T47D (cell line): ENCODE measurements around the gene GNG11.

ENCODE experiments used
- DNase-seq, 2 experiments: peaks; one replicate each; pipeline versions ENCODE4 v3.0.0 to v3.0.0-alpha.2; 2011 to 2012; ENCODE audit warnings: low read depth in 1 of 2, low spot score in 1 of 2
- JUND ChIP-seq: IDR thresholded peaks from 2 replicates; pipeline ENCODE4 v1.6.1; 2012; ENCODE audit warnings: low read depth
- in situ Hi-C: cut with HindIII; loops from 2 replicates; pipeline ENCODE4 v1.10.0; 2016; ENCODE audit warnings: low sequenced_read_pairs, low pct_unique_long_range_greater_than_20kb

The GNG11 gene

GRCh38 chr7:93944673-93945072, 23.1 kb downstream of the GNG11 start:
- in situ Hi-C loops, result no loop called here
- no peak for DNase-seq
- no peak for TF ChIP-seq JUND

- in situ Hi-C loops, result no loop called here
- no peak for DNase-seq
- no peak for TF ChIP-seq JUND
These were observed 23.5 kb downstream of the GNG11 start for GRCh38 chr7:93945083-93945482.

DNA sequence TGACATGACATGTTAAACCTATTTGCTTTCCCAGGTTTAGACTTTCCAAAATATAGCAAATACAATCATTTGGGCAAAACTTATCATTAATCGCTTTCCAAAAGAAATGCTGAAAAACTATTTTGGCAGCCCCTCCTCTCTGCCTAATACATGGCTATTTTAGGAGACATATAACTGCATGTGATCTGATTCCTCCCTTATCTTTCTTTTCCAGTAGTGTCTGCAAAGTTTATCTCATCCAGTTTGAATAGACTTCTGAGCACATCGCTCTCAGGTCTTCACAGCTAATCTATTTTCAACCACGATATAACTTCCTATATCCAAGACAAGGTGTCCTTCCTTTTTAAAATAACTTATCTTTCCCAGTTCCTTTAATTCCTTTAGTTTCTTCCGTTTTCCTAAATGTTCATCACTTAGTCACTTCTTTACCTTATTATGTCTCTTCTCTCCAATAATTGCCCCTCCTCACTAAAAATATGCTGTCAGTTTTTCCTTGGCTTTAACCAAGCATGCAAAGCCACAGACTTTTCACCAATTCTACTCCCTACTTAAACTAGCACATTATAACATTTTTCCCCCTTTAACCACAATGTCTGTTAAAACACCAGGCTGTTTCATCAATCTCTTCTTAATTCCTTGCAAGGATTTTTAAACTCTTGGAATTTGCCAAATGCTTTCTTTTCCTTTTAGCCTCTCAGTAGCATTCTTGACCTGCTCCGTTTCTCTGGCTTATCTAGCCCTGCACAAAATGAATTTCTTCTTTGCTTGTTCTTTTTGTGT, 24.4 kb downstream of the GNG11 start:
- no peak for TF ChIP-seq JUND
- DNase-seq, result no peak
- in situ Hi-C loops, result no loop called here

DNA sequence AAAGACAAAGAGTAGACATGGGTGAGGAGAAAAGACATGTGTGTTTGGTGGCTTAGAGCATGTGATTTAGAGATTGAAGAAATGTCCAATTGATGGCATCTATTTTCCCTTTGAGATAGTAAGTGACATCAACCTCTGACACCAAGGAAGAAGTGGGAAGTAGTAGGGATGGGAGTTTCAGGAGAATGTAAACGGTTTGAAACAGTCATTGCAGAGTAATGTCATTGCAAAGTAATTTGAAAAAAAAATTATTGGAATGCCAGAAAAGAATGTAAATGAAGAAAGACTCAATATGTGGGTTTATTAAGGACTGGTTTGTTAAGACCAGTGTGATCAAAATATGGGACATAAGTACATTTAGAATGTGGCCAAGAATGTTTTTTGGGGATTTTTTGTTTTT, 26.6 kb downstream of the GNG11 start:
- DNase-seq, result no peak
- in situ Hi-C loops, result no loop called here

DNA sequence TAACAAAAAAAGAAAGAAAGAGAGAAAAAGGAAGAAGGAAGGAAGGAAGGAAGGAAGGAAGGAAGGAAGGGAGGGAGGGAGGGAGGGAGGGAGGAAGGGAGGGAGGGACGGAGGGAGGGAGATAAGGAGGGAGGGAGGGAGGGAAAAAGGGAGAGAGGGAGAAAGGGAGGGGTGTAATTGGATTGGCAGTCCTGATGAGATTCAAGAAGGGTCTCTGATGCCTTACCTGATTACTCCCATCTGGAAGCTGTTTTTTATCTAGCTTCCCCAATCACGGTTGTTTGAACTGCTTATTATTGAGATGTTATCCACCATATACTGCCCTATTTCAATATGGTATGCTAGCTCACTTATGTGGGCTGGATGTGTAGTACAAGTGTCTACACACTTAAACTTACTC, 27.3 kb downstream of the GNG11 start:
- in situ Hi-C loops, result no loop called here
- no peak for DNase-seq
- TF ChIP-seq JUND, result no peak

More for the DNA sequence above, 26.6 kb downstream of the GNG11 start:
- TF ChIP-seq JUND, result no peak

DNA sequence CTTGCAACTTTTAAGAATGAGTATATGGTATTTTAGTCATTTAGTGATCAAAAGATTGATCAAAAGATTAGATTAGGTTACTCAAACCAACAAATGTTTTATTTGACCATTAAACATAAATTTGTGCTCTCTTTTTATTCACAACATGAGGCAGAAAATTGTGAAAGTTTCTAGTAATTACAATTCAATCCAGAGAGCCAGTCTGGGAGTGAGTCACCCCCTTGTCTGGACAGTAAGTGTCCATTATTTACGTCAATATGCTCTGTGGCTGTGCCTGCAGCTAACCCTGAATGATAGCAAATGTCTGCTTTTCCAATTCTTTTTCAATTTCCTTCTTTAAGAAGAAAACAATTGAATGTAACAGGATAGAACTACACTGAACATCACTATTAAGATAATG, 27.9 kb downstream of the GNG11 start:
- no peak for TF ChIP-seq JUND
- no peak for DNase-seq
- in situ Hi-C loops, result no loop called here

GRCh38 chr7:93955304-93955703, 33.8 kb downstream of the GNG11 start:
- no peak for TF ChIP-seq JUND
- no peak for DNase-seq
- in situ Hi-C loops, result no loop called here

DNA sequence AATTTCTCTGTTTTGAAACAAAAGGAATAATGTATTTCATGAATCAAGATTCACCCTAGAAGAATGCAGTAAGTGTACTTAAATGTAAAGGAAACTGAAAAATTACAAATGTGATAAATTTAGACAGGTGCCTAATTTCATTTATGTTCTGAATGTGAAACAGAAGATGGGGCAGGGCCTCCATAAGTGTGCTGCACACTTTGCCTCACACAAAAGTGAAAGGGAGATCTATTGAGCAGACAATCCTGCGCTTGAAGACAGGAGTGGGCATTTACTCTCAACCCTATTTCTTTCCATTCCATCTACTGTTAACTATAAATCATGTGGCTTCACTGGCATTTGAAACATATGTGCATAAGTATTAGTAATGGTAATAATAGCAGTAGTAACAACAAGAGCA, 36.2 kb downstream of the GNG11 start:
- in situ Hi-C loops, result no loop called here
- no peak for TF ChIP-seq JUND
- no peak for DNase-seq

- DNase-seq, result no peak
- no peak for TF ChIP-seq JUND
- in situ Hi-C loops, result no loop called here
These were observed 36.7 kb downstream of the GNG11 start for GRCh38 chr7:93958216-93958615.

DNA sequence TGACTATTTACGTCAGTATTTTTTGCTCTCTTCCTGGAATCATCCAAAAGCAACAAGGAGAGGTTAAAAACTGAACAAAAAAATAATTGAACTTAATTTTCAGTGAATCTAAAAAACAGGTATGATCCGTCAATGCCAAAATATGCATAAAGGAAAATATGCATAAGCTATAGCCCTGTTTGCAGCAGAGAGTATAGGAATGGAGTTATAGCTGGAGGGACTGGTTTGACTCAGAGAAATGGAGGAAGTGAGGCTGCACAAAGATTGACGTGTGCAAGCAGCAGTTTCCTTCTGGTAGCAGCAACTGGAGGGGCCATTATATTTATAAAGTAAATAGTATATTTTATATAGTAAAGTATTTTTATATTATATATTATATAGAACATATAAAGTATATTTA, 37.1 kb downstream of the GNG11 start:
- in situ Hi-C loops, result no loop called here
- no peak for DNase-seq
- TF ChIP-seq JUND, result no peak

GRCh38 chr7:93960986-93961385, 39.5 kb downstream of the GNG11 start:
- TF ChIP-seq JUND, result no peak
- DNase-seq, result no peak
- in situ Hi-C loops, result no loop called here

- DNase-seq, result no peak
- in situ Hi-C loops, result no loop called here
These were observed 42.7 kb downstream of the GNG11 start for GRCh38 chr7:93964262-93964661.

DNA sequence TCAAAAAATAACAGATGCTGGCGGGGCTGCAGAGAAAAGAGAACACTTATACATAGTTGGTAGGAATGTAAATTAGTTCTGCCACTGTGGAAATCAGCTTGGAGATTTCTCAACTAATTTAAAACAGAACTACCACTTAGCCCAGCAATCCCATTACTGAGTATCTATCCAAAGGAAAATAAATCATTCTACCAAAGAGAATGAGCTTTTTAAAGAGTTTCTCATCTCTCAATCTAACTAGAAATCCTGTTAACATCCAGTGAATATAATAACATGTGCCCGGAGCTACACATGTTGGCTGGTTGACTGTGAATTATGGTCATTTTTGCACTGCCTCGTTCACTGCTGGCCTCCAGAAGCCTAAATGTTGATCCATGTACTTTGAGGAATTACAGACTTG, 43.3 kb downstream of the GNG11 start:
- in situ Hi-C loops, result no loop called here
- no peak for DNase-seq
- TF ChIP-seq JUND, result no peak

More at GRCh38 chr7:93964262-93964661, 42.7 kb downstream of the GNG11 start:
- TF ChIP-seq JUND, result no peak
